Measurements from ENCODE around the gene E2F7.

- no peak for TF ChIP-seq POLR2AphosphoS5 (IDR thresholded peaks at IDR 0.05)
- TF ChIP-seq CTCF (IDR thresholded peaks at IDR 0.05) = no peak
Measured at GRCh38 chr12:76998908-76999556, 66.3 kb downstream of the E2F7 start.
